H1 (cell line): ENCODE measurements around the gene WFDC10B. TPM values are rescaled to one million over a fixed set of nuclear protein-coding genes. Genes with fewer than 3 reads are reported as not detected.

ENCODE experiments used
- CTCF ChIA-PET: fragments of 300-600 bp; sonication (Branson Sonifier 250); formaldehyde crosslinking; loops from one replicate; lab custom pipeline; 2021; ENCODE audit not compliant: partially characterized antibody; lab: Charles Lee
- POLR2A ChIA-PET: fragments of 300-600 bp; sonication (Branson Sonifier 250); formaldehyde crosslinking; loops from one replicate; lab custom pipeline; 2021; ENCODE audit warnings: inconsistent platforms; ENCODE audit not compliant: partially characterized antibody; lab: Charles Lee
- DNase-seq, 2 experiments: peaks; one replicate each; pipeline versions ENCODE4 v3.0.0 to v3.0.0-alpha.2; 2010 to 2022; ENCODE audit warnings: low spot score in 2 of 2, low read depth in 1 of 2, mixed read lengths in 1 of 2
- FAIRE-seq: peaks from 2 replicates; lab custom pipeline; 2011; peaks lifted over from hg19 to GRCh38; lab: Jason Lieb, UNC
- H2AFZ ChIP-seq: 2 replicates; pipeline ENCODE4 v1.8.1; 2012; ENCODE audit warnings: low read length, inconsistent platforms
- H2AK5ac ChIP-seq: 2 replicates; pipeline ENCODE4 v1.6.1; 2013; ENCODE audit warnings: low read depth, low read length
- H2BK120ac ChIP-seq: replicated peaks from 2 replicates; pipeline ENCODE3; 2013; ENCODE audit warnings: low read depth, low read length, inconsistent platforms
- H2BK12ac ChIP-seq: 2 replicates; pipeline ENCODE4 v1.6.1; 2013; ENCODE audit warnings: low read depth, low read length
- H2BK15ac ChIP-seq: 2 replicates; pipeline ENCODE4 v1.6.1; 2013; ENCODE audit warnings: low read length
- H2BK20ac ChIP-seq: 2 replicates; pipeline ENCODE4 v1.6.1; 2013; ENCODE audit warnings: low read length
- H2BK5ac ChIP-seq: 2 replicates; pipeline ENCODE4 v1.6.1; 2013; ENCODE audit warnings: low read depth, low read length
- H3K14ac ChIP-seq: 2 replicates; pipeline ENCODE4 v1.6.1; 2013; ENCODE audit warnings: inconsistent platforms; ENCODE audit not compliant: insufficient read length
- H3K18ac ChIP-seq: 2 replicates; pipeline ENCODE4 v1.6.1; 2013; ENCODE audit warnings: low read length; ENCODE audit errors: extremely low read depth
- H3K23ac ChIP-seq: 2 replicates; pipeline ENCODE4 v1.6.1; 2013; ENCODE audit warnings: inconsistent platforms; ENCODE audit not compliant: insufficient read length
- H3K23me2 ChIP-seq: 2 replicates; pipeline ENCODE4 v1.6.1; 2013; ENCODE audit warnings: low read depth, low read length
- H3K27ac ChIP-seq: 2 replicates; pipeline ENCODE4 v1.6.1; 2011; ENCODE audit warnings: low read depth, low read length, inconsistent platforms
- H3K27me3 ChIP-seq, 4 experiments: replicated peaks in 1 of 4; 1 replicate in 1 of 4; 2 replicates in 3 of 4; pipeline versions ENCODE4 v1.6.1 to v1.8.1; 2011 to 2013; ENCODE audit warnings: low read length in 3 of 4, mild to moderate bottlenecking in 3 of 4, inconsistent platforms in 2 of 4, mixed read lengths in 2 of 4, moderate library complexity in 1 of 4; ENCODE audit not compliant: control insufficient read depth in 3 of 4, insufficient read depth in 3 of 4; ENCODE audit errors: extremely low read depth in 1 of 4
- H3K36me3 ChIP-seq, 4 experiments: 2 replicates each; pipeline versions ENCODE4 v1.6.1 to v1.8.1; 2011 to 2013; ENCODE audit warnings: mild to moderate bottlenecking in 4 of 4, low read length in 3 of 4, moderate library complexity in 2 of 4, control low read depth in 1 of 4, inconsistent platforms in 1 of 4; ENCODE audit not compliant: insufficient read depth in 4 of 4, control insufficient read depth in 2 of 4
- H3K4ac ChIP-seq: replicated peaks from 2 replicates; pipeline ENCODE3; 2013; ENCODE audit warnings: low read length, low read depth, mixed read lengths, inconsistent platforms; ENCODE audit not compliant: insufficient read length
- H3K4me1 ChIP-seq, 4 experiments: replicated peaks in 1 of 4; 1 replicate in 1 of 4; 2 replicates in 3 of 4; pipeline versions ENCODE4 v1.6.1 to v1.8.1; 2011 to 2013; ENCODE audit warnings: low read length in 3 of 4, inconsistent platforms in 2 of 4, mixed read lengths in 1 of 4; ENCODE audit not compliant: insufficient read depth in 4 of 4, control insufficient read depth in 3 of 4
- H3K4me2 ChIP-seq, 2 experiments: 2 replicates each; pipeline versions ENCODE4 v1.6.1 to v1.8.1; 2011 to 2013; ENCODE audit warnings: low read depth in 2 of 2, low read length in 2 of 2, control low read depth in 1 of 2, inconsistent platforms in 1 of 2, mild to moderate bottlenecking in 1 of 2; ENCODE audit not compliant: insufficient read depth in 1 of 2
- H3K4me3 ChIP-seq, 4 experiments: fragments of 200-600, 300-600 bp in 1 of 4; sonication (generic), shearing (Covaris generic), sonication (Bioruptor Twin) in 1 of 4; 2 replicates each; pipeline versions ENCODE4 v1.5.1 to v1.8.1; 2011 to 2016; ENCODE audit warnings: low read length in 4 of 4, low read depth in 3 of 4, control low read depth in 2 of 4, inconsistent platforms in 2 of 4, mild to moderate bottlenecking in 2 of 4, mixed read lengths in 1 of 4, moderate library complexity in 1 of 4; ENCODE audit not compliant: insufficient read depth in 2 of 4; ENCODE audit errors: extremely low read depth in 1 of 4
- H3K56ac ChIP-seq: replicated peaks from 2 replicates; pipeline ENCODE3; 2013; ENCODE audit warnings: low read depth, mild to moderate bottlenecking, mixed read lengths, low read length, inconsistent platforms; ENCODE audit not compliant: insufficient read length
- H3K79me1 ChIP-seq: 2 replicates; pipeline ENCODE4 v1.6.1; 2013; ENCODE audit warnings: low read depth, low read length, control low read depth
- H3K79me2 ChIP-seq, 2 experiments: 2 replicates each; pipeline versions ENCODE4 v1.6.1 to v1.8.1; 2012 to 2013; ENCODE audit warnings: low read length in 2 of 2, mild to moderate bottlenecking in 2 of 2, inconsistent platforms in 1 of 2; ENCODE audit not compliant: insufficient read depth in 2 of 2, control insufficient read depth in 1 of 2
- H3K9ac ChIP-seq, 4 experiments: replicated peaks in 1 of 4; 1 replicate in 1 of 4; 2 replicates in 3 of 4; pipeline versions ENCODE4 v1.6.1 to v1.8.1; 2011 to 2013; ENCODE audit warnings: low read depth in 3 of 4, low read length in 3 of 4, control low read depth in 2 of 4, mild to moderate bottlenecking in 2 of 4, moderate library complexity in 2 of 4, inconsistent platforms in 1 of 4; ENCODE audit errors: extremely low read depth in 1 of 4
- H3K9me3 ChIP-seq, 2 experiments: 2 replicates each; pipeline versions ENCODE4 v1.6.1 to v1.8.1; 2012 to 2013; ENCODE audit warnings: mild to moderate bottlenecking in 2 of 2, moderate library complexity in 2 of 2, control low read depth in 1 of 2, inconsistent platforms in 1 of 2, low read depth in 1 of 2, low read length in 1 of 2, mixed read lengths in 1 of 2; ENCODE audit not compliant: insufficient read depth in 2 of 2
- H4K20me1 ChIP-seq, 2 experiments: replicated peaks in 1 of 2; 2 replicates each; pipeline versions ENCODE3 to v1.8.1; 2011 to 2013; ENCODE audit warnings: inconsistent platforms in 2 of 2, low read length in 2 of 2, mild to moderate bottlenecking in 1 of 2; ENCODE audit not compliant: insufficient read depth in 2 of 2, control insufficient read depth in 1 of 2
- H4K5ac ChIP-seq: 2 replicates; pipeline ENCODE4 v1.6.1; 2013; ENCODE audit warnings: low read length, low read depth, mixed read lengths, inconsistent platforms; ENCODE audit not compliant: insufficient read length
- H4K8ac ChIP-seq: 2 replicates; pipeline ENCODE4 v1.8.0; 2013; ENCODE audit warnings: mild to moderate bottlenecking, moderate library complexity, low read length, inconsistent platforms; ENCODE audit not compliant: insufficient read depth; ENCODE audit errors: extremely low read depth
- H4K91ac ChIP-seq: replicated peaks from 2 replicates; pipeline ENCODE3; 2013; ENCODE audit warnings: low read length, mixed read lengths, inconsistent platforms; ENCODE audit not compliant: insufficient read length
- ASH2L ChIP-seq: fragments of 200-600, 300-600 bp; sonication (generic); IDR thresholded peaks from one replicate; pipeline ENCODE4 v1.7.1; 2017; ENCODE audit warnings: low read length
- EP300 ChIP-seq, 2 experiments: IDR thresholded peaks; 1 replicate in 1 of 2; 2 replicates in 1 of 2; pipeline ENCODE4 v1.6.1; 2011 to 2012; ENCODE audit warnings: low read depth in 2 of 2, low read length in 2 of 2, mild to moderate bottlenecking in 2 of 2, borderline replicate concordance in 1 of 2, inconsistent platforms in 1 of 2, moderate library complexity in 1 of 2
- EZH2 ChIP-seq: fragments of 200-600 bp; sonication (generic); IDR thresholded peaks from 2 replicates; pipeline ENCODE4 v1.7.1; 2012; ENCODE audit warnings: low read depth, mild to moderate bottlenecking, moderate library complexity, low read length, inconsistent platforms; ENCODE audit not compliant: severe bottlenecking
- RAD21 ChIP-seq, 2 experiments: IDR thresholded peaks in 1 of 2; conservative IDR thresholded peaks in 1 of 2; 2 replicates each; pipeline ENCODE4 v1.6.1; 2011; ENCODE audit warnings: low read depth in 2 of 2, low read length in 2 of 2, improper control_type of control experiment in 1 of 2, inconsistent platforms in 1 of 2, mild to moderate bottlenecking in 1 of 2, moderate library complexity in 1 of 2
- RBBP5 ChIP-seq: IDR thresholded peaks from 2 replicates; pipeline ENCODE4 v1.7.1; 2012; ENCODE audit warnings: low read depth, mild to moderate bottlenecking, inconsistent platforms, low read length, moderate library complexity, borderline replicate concordance
- SAP30 ChIP-seq: fragments of 300-600 bp; sonication (generic); IDR thresholded peaks from 2 replicates; pipeline ENCODE4 v1.7.1; 2012; ENCODE audit warnings: low read length, moderate library complexity, mild to moderate bottlenecking, inconsistent platforms; ENCODE audit not compliant: insufficient read depth, insufficient replicate concordance
- SIX5 ChIP-seq: IDR thresholded peaks from 2 replicates; pipeline ENCODE4 v1.6.1; 2011; ENCODE audit warnings: mild to moderate bottlenecking, low read depth, low read length
- WGBS, 2 experiments: shearing (Covaris generic) in 1 of 2; methylation state at CpG; one replicate each; pipeline versions ENCODE4 v1.1.6 to v1.1.7; 2013 to 2015; ENCODE audit warnings: low lambda C conversion rate in 2 of 2, mixed read lengths in 2 of 2, inconsistent platforms in 1 of 2, low coverage in 1 of 2, missing lambda C conversion rate in 1 of 2; ENCODE audit not compliant: insufficient replicate concordance in 2 of 2, insufficient coverage in 1 of 2, insufficient read length in 1 of 2; ENCODE audit errors: extremely low coverage in 1 of 2, missing lambda C conversion rate in 1 of 2; 5-methylcytosine and 5-hydroxymethylcytosine counted together
- long read RNA-seq, 2 experiments: library from RNA in 1 of 2; library from capped mRNA in 1 of 2; stranded (forward); transcript quantifications; one replicate each; pipeline ENCODE4 v2.0.0, GENCODE V29; 2021; ENCODE audit warnings: inconsistent platforms in 1 of 2
- polyA minus RNA-seq, 3 experiments: library from RNA; depleted of rRNA, polyadenylated mRNA; stranded (reverse); fragments of >200 nt; gene quantifications; 1 replicate in 2 of 3; 2 replicates in 1 of 3; pipeline ENCODE4 v1.2.3, GENCODE V29; 2011
- polyA plus RNA-seq, 7 experiments: library from polyadenylated mRNA; depleted of rRNA in 3 of 7; stranded (reverse) in 5 of 7; unstranded in 2 of 7; fragments of >200 nt in 5 of 7; fragments of 200-250 nt in 2 of 7; gene quantifications; 1 replicate in 5 of 7; 2 replicates in 1 of 7; 4 replicates in 1 of 7; pipeline versions ENCODE4 v1.2.1 to v1.2.3, GENCODE V29; 2011 to 2013; ENCODE audit warnings: missing spikeins in 2 of 7, mixed read lengths in 2 of 7
- total RNA-seq: library from RNA; stranded (reverse); fragmentation: NEBNext Ultra II Directional; extraction: Animal tissue kit (Norgen Biotek cat#: 25700); gene quantifications from 2 replicates; pipeline ENCODE4 v1.2.1, GENCODE V29; 2021
- TF ChIP-seq, protein P1 (sequence below): IDR thresholded peaks from 2 replicates; pipeline ENCODE4 v1.6.1; 2012; ENCODE audit warnings: inconsistent platforms

Gene WFDC10B
- total RNA-seq = 0.54 TPM in 1 of 2 replicates, not detected in the other
- 0.21 and 0.36 TPM in 2 replicates for polyA plus RNA-seq (2011; rRNA removed)
- polyA plus RNA-seq (2011; cell fraction: cytosol; rRNA removed) = 0.32 TPM
- polyA plus RNA-seq (2011; cell fraction: nucleus; rRNA removed) = 0.74 TPM
- polyA plus RNA-seq (2012, experiment 1 of 2) = 0.33 to 0.66 TPM (median 0.62 TPM) in 3 of 4 replicates, not detected in the other
- polyA plus RNA-seq (2012, experiment 2 of 2) = not detected
- polyA plus RNA-seq (2013, experiment 1 of 2) = 0.81 TPM
- 0.50 TPM for polyA plus RNA-seq (2013, experiment 2 of 2)
- not detected in 2 replicates for polyA minus RNA-seq (2011; rRNA and poly(A)+ RNA removed)
- polyA minus RNA-seq (2011; cell fraction: cytosol; rRNA and poly(A)+ RNA removed) = not detected
- polyA minus RNA-seq (2011; cell fraction: nucleus; rRNA and poly(A)+ RNA removed) = not detected
- long read RNA-seq, experiment 1, partial matches to known transcripts = 0 of 1 reads
- long read RNA-seq, experiment 1, other reads (novel, unspliced or antisense) = 1 of 1 reads
- long read RNA-seq, experiment 2, partial matches to known transcripts = 0 of 1 reads
- long read RNA-seq, experiment 2, other reads (novel, unspliced or antisense) = 1 of 1 reads

DNA sequence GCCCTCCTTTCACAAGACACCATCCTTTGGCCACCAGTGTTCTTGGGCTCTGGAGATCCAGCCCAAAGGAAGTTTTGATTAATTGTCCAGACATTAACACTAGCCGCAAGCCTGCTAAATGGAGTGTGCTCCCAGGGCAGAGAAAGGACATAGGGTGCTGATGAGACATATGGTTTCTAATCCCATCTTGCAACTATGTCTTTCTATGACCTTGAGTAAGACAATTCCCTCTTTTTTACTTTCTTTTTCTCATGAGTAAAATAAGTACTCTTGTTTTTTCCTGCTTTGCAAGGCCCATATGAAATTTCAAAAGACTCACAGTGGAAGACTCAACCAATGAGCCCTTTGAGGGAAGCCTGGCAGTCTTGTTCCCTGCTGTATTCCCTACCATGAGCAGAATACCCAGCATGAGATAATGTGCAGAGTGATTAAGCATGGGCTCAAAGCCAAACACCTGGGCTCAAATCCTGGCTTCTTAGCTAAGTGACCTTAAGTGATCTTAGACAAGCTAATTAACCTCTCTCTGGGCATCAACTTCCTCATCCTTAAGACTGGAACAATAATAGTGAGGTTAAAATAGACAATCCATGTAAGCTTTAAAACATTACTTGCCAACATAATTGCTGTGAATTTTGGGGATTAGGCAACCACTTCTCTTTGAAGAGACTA is at the start of gene WFDC10B:
TSS of gene WFDC10B (minus strand) at position 51 of the 669 bp plus-strand sequence. CDS start 19,027 bp downstream, outside the sequence.
- H3K4me3 ChIP-seq = no peak within 1 kb of the TSS
- no peak within 1 kb of the TSS for H3K4me2 ChIP-seq
- H3K27me3 ChIP-seq = no peaks in the 10 kb centered on the region; a peak in 1 of 7 replicates
- TF ChIP-seq SAP30 (no peak), RBBP5 (no peak), RAD21 (IDR thresholded peaks at IDR 0.05 in 1 of 2, conservative IDR thresholded peaks at IDR 0.05 in 1 of 2; ENCODE audit: low read depth in 2 of 2, low read length in 2 of 2) (no peak), SIX5 (no peak), EP300 (IDR thresholded peaks at IDR 0.05; ENCODE audit: borderline replicate concordance in 1 of 2, low read depth in 2 of 2, low read length in 2 of 2) (no peak), EZH2 (no peak), ASH2L (no peak)
- TF ChIP-seq, protein P1, sequence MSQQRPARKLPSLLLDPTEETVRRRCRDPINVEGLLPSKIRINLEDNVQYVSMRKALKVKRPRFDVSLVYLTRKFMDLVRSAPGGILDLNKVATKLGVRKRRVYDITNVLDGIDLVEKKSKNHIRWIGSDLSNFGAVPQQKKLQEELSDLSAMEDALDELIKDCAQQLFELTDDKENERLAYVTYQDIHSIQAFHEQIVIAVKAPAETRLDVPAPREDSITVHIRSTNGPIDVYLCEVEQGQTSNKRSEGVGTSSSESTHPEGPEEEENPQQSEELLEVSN = no peak

More for the DNA sequence above, at the start of gene WFDC10B:
- H2AFZ ChIP-seq = no peak within 1 kb of the TSS
- no peak within 1 kb of the TSS for H2AK5ac ChIP-seq
- H2BK5ac ChIP-seq = no peak within 1 kb of the TSS
- H4K91ac ChIP-seq = no peak within 1 kb of the TSS
- H3K4me1 ChIP-seq = no peaks in the 10 kb centered on the region
- H2BK20ac ChIP-seq = no peak within 1 kb of the TSS
- H4K8ac ChIP-seq = no peak within 1 kb of the TSS
- no peaks in the 10 kb centered on the region for H3K79me1 ChIP-seq
- H4K20me1 ChIP-seq = no peaks in the 10 kb centered on the region
- ChIA-PET POLR2A (interaction anchor here (0.7 kb wide), 1 partner anchor 25 kb away, joined by 4 read pairs; no protein-coding TSS in a partner anchor), CTCF (interaction anchor here (1.1 to 1.3 kb wide), 2 partner anchors 11 to 13 kb away, joined by 3 to 6 read pairs; no protein-coding TSS in a partner anchor)
- H3K23ac ChIP-seq = no peak within 1 kb of the TSS
- H2BK15ac ChIP-seq = no peak within 1 kb of the TSS
- no peaks in the 10 kb centered on the region for H3K36me3 ChIP-seq
- FAIRE-seq (no peak), DNase-seq (no peak)
- H2BK120ac ChIP-seq = no peak within 1 kb of the TSS
- H3K79me2 ChIP-seq = no peaks in the 10 kb centered on the region
- H3K4ac ChIP-seq = no peak within 1 kb of the TSS
- H3K27ac ChIP-seq = no peak within 1 kb of the TSS
- H3K14ac ChIP-seq = no peak within 1 kb of the TSS
- no peaks in the 10 kb centered on the region for H3K9me3 ChIP-seq
- no peak within 1 kb of the TSS for H4K5ac ChIP-seq
- no peak within 1 kb of the TSS for H3K9ac ChIP-seq
- no peaks in the 10 kb centered on the region for H3K23me2 ChIP-seq
- H3K18ac ChIP-seq = no peak within 1 kb of the TSS
- no peak within 1 kb of the TSS for H2BK12ac ChIP-seq
- WGBS, 2 experiments = 100% methylated on average over 1 of the region's 1 CpG; no CpG with 5 or more reads in 1 of the 2 experiments
- H3K56ac ChIP-seq = no peak within 1 kb of the TSS
